T-cell (primary cell): ENCODE measurements around the gene CXCL8. TPM values are rescaled to one million over a fixed set of nuclear protein-coding genes. Genes with fewer than 3 reads are reported as not detected.

Experiments
- ATAC-seq, 4 experiments: fragments of 200-7000 bp in 3 of 4; fragments of 150-1000 bp in 1 of 4; cut with Tn5 transposase; replicated peaks in 1 of 4; 1 replicate in 3 of 4; 2 replicates in 1 of 4; pipeline ENCODE4 v1.10.0; 2021; ENCODE audit warnings: moderate library complexity in 3 of 4, mild to moderate bottlenecking in 2 of 4, moderate number of reproducible peaks in 1 of 4
- CTCF ChIA-PET, 2 donors: fragments of 300-600 bp; sonication (Branson Sonifier 250); formaldehyde crosslinking; loops; one replicate each; lab custom pipeline; 2022; ENCODE audit warnings: antibody characterized with exemption in 2 of 2; lab: Charles Lee
- POLR2A ChIA-PET, 2 donors: fragments of 300-600 bp; sonication (Branson Sonifier 250); formaldehyde crosslinking; loops; one replicate each; lab custom pipeline; 2022; ENCODE audit warnings: antibody characterized with exemption in 2 of 2; lab: Charles Lee
- DNase-seq, 35 experiments: peaks; one replicate each; pipeline versions ENCODE4 v3.0.0 to v3.0.0-alpha.2; 2013 to 2023
- H3K27ac ChIP-seq: one replicate; pipeline ENCODE4 v1.5.1; 2013; ENCODE audit warnings: low read length
- H3K27me3 ChIP-seq, 2 experiments: replicated peaks in 1 of 2; 1 replicate in 1 of 2; 2 replicates in 1 of 2; pipeline versions ENCODE4 v1.6.1 to v1.7.0; 2013; ENCODE audit warnings: low read length in 1 of 2, mixed read lengths in 1 of 2; ENCODE audit not compliant: control insufficient read depth in 2 of 2, insufficient read depth in 2 of 2; ENCODE audit errors: extremely low read depth in 1 of 2
- H3K36me3 ChIP-seq, 2 donors: 1 replicate in 1 of 2; 2 replicates in 1 of 2; pipeline versions ENCODE4 v1.6.1 to v1.7.0; 2013; ENCODE audit warnings: low read length in 1 of 2; ENCODE audit not compliant: control insufficient read depth in 2 of 2, insufficient read depth in 1 of 2; ENCODE audit errors: extremely low read depth in 1 of 2
- H3K4me1 ChIP-seq, 2 experiments: 1 replicate in 1 of 2; 2 replicates in 1 of 2; pipeline versions ENCODE4 v1.6.1 to v1.7.0; 2013; ENCODE audit warnings: low read length in 2 of 2, mixed read lengths in 1 of 2; ENCODE audit not compliant: insufficient read depth in 2 of 2, control insufficient read depth in 1 of 2; ENCODE audit errors: extremely low read depth in 1 of 2
- H3K4me3 ChIP-seq, 2 donors: 1 replicate in 1 of 2; 2 replicates in 1 of 2; pipeline versions ENCODE4 v1.5.1 to v1.7.0; 2013; ENCODE audit warnings: mild to moderate bottlenecking in 2 of 2, low read length in 1 of 2, moderate library complexity in 1 of 2; ENCODE audit not compliant: control insufficient read depth in 1 of 2; ENCODE audit errors: extremely low read depth in 1 of 2
- H3K9me3 ChIP-seq: 2 replicates; pipeline ENCODE4 v1.7.0; 2013
- H3K27ac Mint-ChIP-seq, 2 donors: one replicate each; pipeline ENCODE4 v1.8.0; 2020 to 2021; ENCODE audit warnings: mild to moderate bottlenecking in 2 of 2, mixed read lengths in 2 of 2
- H3K27me3 Mint-ChIP-seq, 2 donors: one replicate each; pipeline ENCODE4 v1.8.0; 2021 to 2022; ENCODE audit warnings: mixed read lengths in 2 of 2
- H3K36me3 Mint-ChIP-seq: one replicate; pipeline ENCODE4 v1.8.0; 2021; ENCODE audit warnings: mixed read lengths
- H3K4me1 Mint-ChIP-seq, 3 donors: one replicate each; pipeline ENCODE4 v1.8.0; 2020 to 2022; ENCODE audit warnings: mixed read lengths in 3 of 3, mild to moderate bottlenecking in 1 of 3
- H3K4me3 Mint-ChIP-seq, 3 donors: one replicate each; pipeline ENCODE4 v1.8.0; 2020 to 2022; ENCODE audit warnings: mild to moderate bottlenecking in 3 of 3, mixed read lengths in 3 of 3, moderate library complexity in 3 of 3
- H3K9me3 Mint-ChIP-seq, 3 donors: one replicate each; pipeline ENCODE4 v1.8.0; 2020 to 2022; ENCODE audit warnings: mixed read lengths in 3 of 3
- WGBS: methylation state at CpG from one replicate; pipeline ENCODE4 v1.1.5; 2013; ENCODE audit warnings: missing lambda C conversion rate; ENCODE audit not compliant: insufficient coverage; 5-methylcytosine and 5-hydroxymethylcytosine counted together
- total RNA-seq, 35 experiments: library from RNA in 6 of 35; stranded (reverse) in 6 of 35; fragments of 120-200 nt in 1 of 35; gene quantifications; one replicate each; pipeline versions ENCODE4 v1.2.1 to v1.2.4 and lab custom pipeline; 2013 to 2026

The CXCL8 gene
- total RNA-seq, 5 donors from 2014 or later (not counting 1 experiment from before 2014, with no cell fraction given): 0.39 to 1.4 (median 0.67) TPM

- DNase-seq (no peak), ATAC-seq (no peak)
- no peaks in the 10 kb centered on the region for H3K36me3 Mint-ChIP-seq
- POLR2A ChIA-PET: no interaction called here
- peaks cover 0 to 4% (median 0%) of the 10 kb centered on the region in 3 donors for H3K4me1 Mint-ChIP-seq
- H3K27me3 Mint-ChIP-seq: peaks cover 0 to 4% of the 10 kb centered on the region in 2 donors
- no peaks in the 10 kb centered on the region for H3K27me3 ChIP-seq
- no peak overlapping the region for H3K27ac ChIP-seq
- WGBS: no CpG with 5 or more reads among the region's 3 CpGs
- peaks cover 0 to 2% of the 10 kb centered on the region in 2 experiments for H3K4me1 ChIP-seq
- no peaks in the 10 kb centered on the region for H3K36me3 ChIP-seq
- no peak overlapping the region for H3K27ac Mint-ChIP-seq
- no peak overlapping the region for H3K4me3 ChIP-seq
- H3K9me3 ChIP-seq: no peaks in the 10 kb centered on the region
- H3K4me3 Mint-ChIP-seq: no peak overlapping the region
- CTCF ChIA-PET: no interaction called here
- peaks cover 0 to 4% (median 4%) of the 10 kb centered on the region in 3 donors for H3K9me3 Mint-ChIP-seq
Measured at GRCh38 chr4:73743795-73744194, 3.4 kb downstream of the CXCL8 start.

GRCh38 chr4:73744203-73744602 lies 3.8 kb downstream of the CXCL8 start:
- H3K36me3 ChIP-seq: no peaks in the 10 kb centered on the region
- ATAC-seq: no peak

GRCh38 chr4:73750730-73751129 lies 10.4 kb downstream of the CXCL8 start:
- H3K27me3 ChIP-seq: no peaks in the 10 kb centered on the region
- ChIA-PET POLR2A (no interaction called here), CTCF (no interaction called here)
- Mint-ChIP-seq H3K4me3 (no peak overlapping the region), H3K27me3 (no peaks in the 10 kb centered on the region), H3K4me1 (no peaks in the 10 kb centered on the region), H3K36me3 (no peaks in the 10 kb centered on the region), H3K27ac (no peak overlapping the region), H3K9me3 (no peaks in the 10 kb centered on the region)
- H3K4me3 ChIP-seq: no peak overlapping the region
- no peak for DNase-seq
- ATAC-seq: no peak
- H3K36me3 ChIP-seq: no peaks in the 10 kb centered on the region
- no peaks in the 10 kb centered on the region for H3K9me3 ChIP-seq
- H3K27ac ChIP-seq: no peak overlapping the region
- no peaks in the 10 kb centered on the region for H3K4me1 ChIP-seq

More at GRCh38 chr4:73744203-73744602, 3.8 kb downstream of the CXCL8 start:
- H3K4me3 Mint-ChIP-seq: no peak overlapping the region
- H3K9me3 Mint-ChIP-seq: peaks cover 0 to 4% (median 4%) of the 10 kb centered on the region in 3 donors
- H3K4me1 Mint-ChIP-seq: peaks cover 0 to 4% (median 0%) of the 10 kb centered on the region in 3 donors
- H3K4me1 ChIP-seq: peaks cover 0 to 2% of the 10 kb centered on the region in 2 experiments
- DNase-seq: no peak
- 74% methylated on average over 2 of the region's 5 CpGs for WGBS
- H3K27me3 Mint-ChIP-seq: peaks cover 0 to 4% of the 10 kb centered on the region in 2 donors
- no peaks in the 10 kb centered on the region for H3K9me3 ChIP-seq
- POLR2A ChIA-PET: interaction anchor here in 1 of 2 donors (0.7 kb wide), 1 partner anchor 154 kb away, joined by 3 read pairs; no protein-coding TSS in a partner anchor
- H3K4me3 ChIP-seq: no peak overlapping the region
- no peaks in the 10 kb centered on the region for H3K27me3 ChIP-seq
- no peak overlapping the region for H3K27ac Mint-ChIP-seq
- H3K27ac ChIP-seq: no peak overlapping the region
- CTCF ChIA-PET: no interaction called here
- H3K36me3 Mint-ChIP-seq: no peaks in the 10 kb centered on the region

- no peaks in the 10 kb centered on the region for H3K4me1 Mint-ChIP-seq
Measured at GRCh38 chr4:73751166-73751565, 10.8 kb downstream of the CXCL8 start.

GRCh38 chr4:73751830-73752229 lies 11.5 kb downstream of the CXCL8 start:
- no peak for DNase-seq
- H3K36me3 ChIP-seq: no peaks in the 10 kb centered on the region
- WGBS: no CpG with 5 or more reads among the region's 1 CpG
- POLR2A ChIA-PET: no interaction called here
- Mint-ChIP-seq H3K9me3 (no peaks in the 10 kb centered on the region), H3K4me3 (no peak overlapping the region), H3K27me3 (no peaks in the 10 kb centered on the region), H3K36me3 (no peaks in the 10 kb centered on the region), H3K27ac (no peak overlapping the region), H3K4me1 (no peaks in the 10 kb centered on the region)
- no peak overlapping the region for H3K4me3 ChIP-seq
- CTCF ChIA-PET: no interaction called here
- H3K27ac ChIP-seq: no peak overlapping the region
- H3K27me3 ChIP-seq: no peaks in the 10 kb centered on the region
- H3K9me3 ChIP-seq: no peaks in the 10 kb centered on the region
- no peak for ATAC-seq
- H3K4me1 ChIP-seq: no peaks in the 10 kb centered on the region

More at GRCh38 chr4:73751166-73751565, 10.8 kb downstream of the CXCL8 start:
- DNase-seq (no peak), ATAC-seq (no peak)
- H3K27me3 Mint-ChIP-seq: no peaks in the 10 kb centered on the region
- H3K27me3 ChIP-seq: no peaks in the 10 kb centered on the region
- H3K9me3 ChIP-seq: no peaks in the 10 kb centered on the region
- no peak overlapping the region for H3K27ac Mint-ChIP-seq
- H3K27ac ChIP-seq: no peak overlapping the region
- no peaks in the 10 kb centered on the region for H3K36me3 Mint-ChIP-seq
- H3K9me3 Mint-ChIP-seq: no peaks in the 10 kb centered on the region
- ChIA-PET POLR2A (no interaction called here), CTCF (no interaction called here)
- 63% methylated on average over 2 of the region's 2 CpGs for WGBS
- no peak overlapping the region for H3K4me3 Mint-ChIP-seq
- no peak overlapping the region for H3K4me3 ChIP-seq
- H3K4me1 ChIP-seq: no peaks in the 10 kb centered on the region
- no peaks in the 10 kb centered on the region for H3K36me3 ChIP-seq

GRCh38 chr4:73752424-73752823 lies 12.1 kb downstream of the CXCL8 start:
- Histone ChIP-seq H3K27me3 (no peaks in the 10 kb centered on the region), H3K4me3 (no peak overlapping the region), H3K9me3 (no peaks in the 10 kb centered on the region), H3K4me1 (no peaks in the 10 kb centered on the region), H3K36me3 (no peaks in the 10 kb centered on the region), H3K27ac (no peak overlapping the region)
- 80% methylated on average over 1 of the region's 3 CpGs for WGBS
- no peak overlapping the region for H3K27ac Mint-ChIP-seq
- ATAC-seq (no peak), DNase-seq (no peak)
- ChIA-PET CTCF (no interaction called here), POLR2A (no interaction called here)
- no peaks in the 10 kb centered on the region for H3K4me1 Mint-ChIP-seq
- no peaks in the 10 kb centered on the region for H3K36me3 Mint-ChIP-seq
- H3K4me3 Mint-ChIP-seq: no peak overlapping the region
- no peaks in the 10 kb centered on the region for H3K27me3 Mint-ChIP-seq
- H3K9me3 Mint-ChIP-seq: no peaks in the 10 kb centered on the region

GRCh38 chr4:73753215-73753614 lies 12.8 kb downstream of the CXCL8 start:
- H3K9me3 Mint-ChIP-seq: no peaks in the 10 kb centered on the region
- no peaks in the 10 kb centered on the region for H3K36me3 Mint-ChIP-seq
- Histone ChIP-seq H3K27ac (no peak overlapping the region), H3K4me1 (no peaks in the 10 kb centered on the region), H3K9me3 (no peaks in the 10 kb centered on the region), H3K27me3 (no peaks in the 10 kb centered on the region), H3K36me3 (no peaks in the 10 kb centered on the region), H3K4me3 (no peak overlapping the region)
- no peaks in the 10 kb centered on the region for H3K27me3 Mint-ChIP-seq
- ATAC-seq (no peak), DNase-seq (no peak)
- no CpG with 5 or more reads among the region's 1 CpG for WGBS
- H3K4me1 Mint-ChIP-seq: no peaks in the 10 kb centered on the region
- ChIA-PET CTCF (no interaction called here), POLR2A (interaction anchor here (0.6 kb wide), 2 partner anchors 11 to 1207 kb away, joined by 3 to 4 read pairs; no protein-coding TSS in a partner anchor)
- H3K27ac Mint-ChIP-seq: no peak overlapping the region
- H3K4me3 Mint-ChIP-seq: no peak overlapping the region
